SJSA1 (cell line): ENCODE results near the gene DNMBP. TPM values are rescaled to one million over a fixed set of nuclear protein-coding genes. Genes with fewer than 3 reads are reported as not detected.

ENCODE experiments used
- DNase-seq, 2 experiments: peaks; one replicate each; pipeline ENCODE4 v3.0.0-alpha.2; 2015 to 2020; ENCODE audit warnings: low spot score in 2 of 2, low read depth in 1 of 2
- H3K27ac ChIP-seq: fragments of 250-450 bp; sonication (Bioruptor Pico); 2 replicates; pipeline ENCODE4 v1.5.1; 2020; ENCODE audit warnings: mild to moderate bottlenecking, moderate library complexity
- H3K27me3 ChIP-seq: fragments of 250-450 bp; sonication (Bioruptor Pico); replicated peaks from 2 replicates; pipeline ENCODE4 v1.5.1; 2020; ENCODE audit warnings: mild to moderate bottlenecking, moderate library complexity
- H3K36me3 ChIP-seq: fragments of 250-450 bp; sonication (Bioruptor Pico); 2 replicates; pipeline ENCODE4 v1.5.1; 2020; ENCODE audit warnings: mild to moderate bottlenecking
- H3K4me1 ChIP-seq: fragments of 250-450 bp; sonication (Bioruptor Pico); replicated peaks from 2 replicates; pipeline ENCODE4 v1.6.1; 2021; ENCODE audit warnings: mild to moderate bottlenecking
- H3K4me3 ChIP-seq: fragments of 250-450 bp; sonication (Bioruptor Pico); 2 replicates; pipeline ENCODE4 v1.5.1; 2020; ENCODE audit warnings: mild to moderate bottlenecking
- H3K9me3 ChIP-seq: fragments of 250-450 bp; sonication (Bioruptor Pico); replicated peaks from 2 replicates; pipeline ENCODE4 v1.5.1; 2020; ENCODE audit warnings: mild to moderate bottlenecking
- total RNA-seq: library from RNA; depleted of rRNA; stranded (reverse); fragments of >200 nt; shearing (Covaris generic); gene quantifications from 2 replicates; pipeline ENCODE4 v1.2.3, GENCODE V29; 2014

The DNMBP gene
- total RNA-seq, 1 experiment from 2014 or later, result 11.0 TPM

- peak in 1 of 2 experiments; percentile 12 for DNase-seq
- Histone ChIP-seq H3K4me1 (peaks cover 20% of the 10 kb centered on the region), H3K27ac (no peak overlapping the region), H3K27me3 (no peaks in the 10 kb centered on the region), H3K36me3 (no peaks in the 10 kb centered on the region), H3K4me3 (no peak overlapping the region), H3K9me3 (no peaks in the 10 kb centered on the region)
These were observed 154.2 kb downstream of the DNMBP start for GRCh38 chr10:99855479-99856071.

GRCh38 chr10:99854860-99855259 is 154.9 kb downstream of the DNMBP start:
- H3K36me3 ChIP-seq, result no peaks in the 10 kb centered on the region
- peak in 1 of 2 experiments; percentile 53 for DNase-seq
- no peaks in the 10 kb centered on the region for H3K9me3 ChIP-seq
- H3K4me1 ChIP-seq, result peaks cover 20% of the 10 kb centered on the region
- H3K4me3 ChIP-seq, result no peak overlapping the region
- H3K27ac ChIP-seq, result no peak overlapping the region
- H3K27me3 ChIP-seq, result no peaks in the 10 kb centered on the region

GRCh38 chr10:99853655-99854054 is 156.1 kb downstream of the DNMBP start:
- peaks cover 20% of the 10 kb centered on the region for H3K4me1 ChIP-seq
- H3K27me3 ChIP-seq, result no peaks in the 10 kb centered on the region
- no peaks in the 10 kb centered on the region for H3K9me3 ChIP-seq
- no peak for DNase-seq
- H3K36me3 ChIP-seq, result no peaks in the 10 kb centered on the region
- H3K27ac ChIP-seq, result no peak overlapping the region
- H3K4me3 ChIP-seq, result no peak overlapping the region

- no peak overlapping the region for H3K4me3 ChIP-seq
- no peaks in the 10 kb centered on the region for H3K9me3 ChIP-seq
- DNase-seq, result peak in 1 of 2 experiments; percentile 38
These were observed 157.1 kb downstream of the DNMBP start for GRCh38 chr10:99852481-99853213.

GRCh38 chr10:99851825-99852224 is 157.9 kb downstream of the DNMBP start:
- no peak for DNase-seq
- Histone ChIP-seq H3K27ac (no peak overlapping the region), H3K4me1 (peaks cover 20% of the 10 kb centered on the region), H3K4me3 (no peak overlapping the region), H3K36me3 (no peaks in the 10 kb centered on the region), H3K9me3 (no peaks in the 10 kb centered on the region), H3K27me3 (no peaks in the 10 kb centered on the region)

More at GRCh38 chr10:99852481-99853213, 157.1 kb downstream of the DNMBP start:
- Histone ChIP-seq H3K27ac (no peak overlapping the region), H3K27me3 (no peaks in the 10 kb centered on the region), H3K36me3 (no peaks in the 10 kb centered on the region), H3K4me1 (peaks cover 20% of the 10 kb centered on the region)

GRCh38 chr10:99850767-99851340 is 158.9 kb downstream of the DNMBP start:
- H3K36me3 ChIP-seq, result no peaks in the 10 kb centered on the region
- no peak for DNase-seq
- no peaks in the 10 kb centered on the region for H3K27me3 ChIP-seq
- no peak overlapping the region for H3K27ac ChIP-seq
- H3K4me1 ChIP-seq, result peaks cover 20% of the 10 kb centered on the region
- no peaks in the 10 kb centered on the region for H3K9me3 ChIP-seq
- H3K4me3 ChIP-seq, result no peak overlapping the region

- H3K4me3 ChIP-seq, result no peak overlapping the region
- DNase-seq, result no peak
- H3K27me3 ChIP-seq, result no peaks in the 10 kb centered on the region
- H3K27ac ChIP-seq, result no peak overlapping the region
- H3K9me3 ChIP-seq, result no peaks in the 10 kb centered on the region
- H3K4me1 ChIP-seq, result peaks cover 16% of the 10 kb centered on the region
- no peaks in the 10 kb centered on the region for H3K36me3 ChIP-seq
These were observed 159.6 kb downstream of the DNMBP start for GRCh38 chr10:99850021-99850766.

GRCh38 chr10:99849536-99849935 is 160.2 kb downstream of the DNMBP start:
- H3K4me3 ChIP-seq, result no peak overlapping the region
- no peak for DNase-seq
- no peaks in the 10 kb centered on the region for H3K36me3 ChIP-seq

GRCh38 chr10:99849057-99849456 is 160.7 kb downstream of the DNMBP start:
- no peak for DNase-seq
- Histone ChIP-seq H3K27me3 (no peaks in the 10 kb centered on the region), H3K9me3 (no peaks in the 10 kb centered on the region), H3K27ac (no peak overlapping the region), H3K36me3 (no peaks in the 10 kb centered on the region), H3K4me3 (no peak overlapping the region), H3K4me1 (peaks cover 7% of the 10 kb centered on the region)

More at GRCh38 chr10:99849536-99849935, 160.2 kb downstream of the DNMBP start:
- Histone ChIP-seq H3K9me3 (no peaks in the 10 kb centered on the region), H3K27ac (no peak overlapping the region), H3K27me3 (no peaks in the 10 kb centered on the region), H3K4me1 (peaks cover 12% of the 10 kb centered on the region)

- H3K27ac ChIP-seq, result no peak overlapping the region
- H3K4me3 ChIP-seq, result no peak overlapping the region
- no peaks in the 10 kb centered on the region for H3K4me1 ChIP-seq
- H3K36me3 ChIP-seq, result no peaks in the 10 kb centered on the region
- H3K9me3 ChIP-seq, result no peaks in the 10 kb centered on the region
- no peaks in the 10 kb centered on the region for H3K27me3 ChIP-seq
- DNase-seq, result peak; percentile 68 to 78
These were observed 163.8 kb downstream of the DNMBP start for GRCh38 chr10:99845837-99846382.

GRCh38 chr10:99844433-99844955 is 165.3 kb downstream of the DNMBP start:
- no peak for DNase-seq
- H3K36me3 ChIP-seq, result no peaks in the 10 kb centered on the region
- no peaks in the 10 kb centered on the region for H3K27me3 ChIP-seq
- no peaks in the 10 kb centered on the region for H3K4me1 ChIP-seq
- H3K4me3 ChIP-seq, result no peak overlapping the region
- no peak overlapping the region for H3K27ac ChIP-seq
- no peaks in the 10 kb centered on the region for H3K9me3 ChIP-seq

- no peaks in the 10 kb centered on the region for H3K9me3 ChIP-seq
- no peak overlapping the region for H3K27ac ChIP-seq
- H3K4me3 ChIP-seq, result no peak overlapping the region
- H3K4me1 ChIP-seq, result no peaks in the 10 kb centered on the region
- no peaks in the 10 kb centered on the region for H3K27me3 ChIP-seq
- no peak for DNase-seq
- H3K36me3 ChIP-seq, result no peaks in the 10 kb centered on the region
These were observed 166.4 kb downstream of the DNMBP start for GRCh38 chr10:99843310-99843709.

GRCh38 chr10:99841746-99842145 is 168.0 kb downstream of the DNMBP start:
- Histone ChIP-seq H3K4me1 (no peaks in the 10 kb centered on the region), H3K36me3 (no peaks in the 10 kb centered on the region), H3K27ac (no peak overlapping the region), H3K4me3 (no peak overlapping the region), H3K9me3 (no peaks in the 10 kb centered on the region), H3K27me3 (no peaks in the 10 kb centered on the region)
- DNase-seq, result no peak
